HepG2 (cell line): ENCODE results near the gene KRTAP5-6. TPM values are rescaled to one million over a fixed set of nuclear protein-coding genes. Genes with fewer than 3 reads are reported as not detected.

Source experiments
- ATF5 ChIP-seq: sonication (generic); formaldehyde crosslinking; IDR thresholded peaks from 2 replicates; pipeline ENCODE4 v1.4.0; 2020; ENCODE audit warnings: mild to moderate bottlenecking, low read depth, missing genetic modification reagents
- CEBPB ChIP-seq: IDR thresholded peaks from 2 replicates; pipeline ENCODE4 v1.6.1; 2011; ENCODE audit warnings: low read depth, low read length, improper control_type of control experiment, borderline replicate concordance
- DBP ChIP-seq: sonication (generic); formaldehyde crosslinking; IDR thresholded peaks from 2 replicates; pipeline ENCODE4 v1.4.0; 2020; ENCODE audit warnings: missing genetic modification reagents; ENCODE audit errors: not compliant biosample characterization
- DZIP1 ChIP-seq: sonication (generic); formaldehyde crosslinking; IDR thresholded peaks from 2 replicates; pipeline ENCODE4 v1.5.0; 2020; ENCODE audit warnings: mild to moderate bottlenecking, missing genetic modification reagents
- ELF1 ChIP-seq: sonication (generic); formaldehyde crosslinking; IDR thresholded peaks from 2 replicates; pipeline ENCODE4 v1.4.0; 2020; ENCODE audit warnings: missing genetic modification reagents
- KAT2B ChIP-seq: fragments of 150-350 bp; IDR thresholded peaks from 2 replicates; pipeline ENCODE4 v1.6.1; 2014; ENCODE audit warnings: low read depth, low read length, borderline replicate concordance
- KLF15 ChIP-seq: sonication (generic); formaldehyde crosslinking; IDR thresholded peaks from 2 replicates; pipeline ENCODE4 v1.8.1; 2023; ENCODE audit warnings: borderline replicate concordance, mild to moderate bottlenecking, inconsistent platforms, missing genetic modification reagents, mixed read lengths
- NAIF1 ChIP-seq: sonication (generic); formaldehyde crosslinking; IDR thresholded peaks from 2 replicates; pipeline ENCODE4 v1.5.0; 2020; ENCODE audit warnings: mild to moderate bottlenecking, missing genetic modification reagents, borderline replicate concordance
- ONECUT2 ChIP-seq: sonication (generic); formaldehyde crosslinking; IDR thresholded peaks from 2 replicates; pipeline ENCODE4 v1.4.0; 2020; ENCODE audit warnings: missing genetic modification reagents
- RFX1 ChIP-seq: fragments of 450-650 bp; IDR thresholded peaks from 2 replicates; pipeline ENCODE4 v1.6.1; 2017
- SALL1 ChIP-seq: sonication (generic); formaldehyde crosslinking; IDR thresholded peaks from 2 replicates; pipeline ENCODE4 v1.8.0; 2022; ENCODE audit warnings: mild to moderate bottlenecking, missing genetic modification reagents
- TEAD3 ChIP-seq: optimal IDR thresholded peaks from 2 replicates; pipeline ENCODE3; 2016; ENCODE audit warnings: borderline replicate concordance
- ZC3H13 ChIP-seq: sonication (generic); formaldehyde crosslinking; IDR thresholded peaks from 2 replicates; pipeline ENCODE4 v1.8.1; 2023; ENCODE audit warnings: mild to moderate bottlenecking, missing genetic modification reagents, moderate library complexity
- ZFY ChIP-seq: sonication (generic); formaldehyde crosslinking; IDR thresholded peaks from 2 replicates; pipeline ENCODE4 v1.4.0; 2020; ENCODE audit warnings: missing genetic modification reagents
- ZNF232 ChIP-seq: sonication (generic); formaldehyde crosslinking; IDR thresholded peaks from 2 replicates; pipeline ENCODE4 v1.4.0; 2020; ENCODE audit warnings: missing genetic modification reagents, borderline replicate concordance
- ZNF577 ChIP-seq: sonication (generic); formaldehyde crosslinking; IDR thresholded peaks from 2 replicates; pipeline ENCODE4 v1.4.0; 2020; ENCODE audit warnings: mild to moderate bottlenecking, low read depth, missing genetic modification reagents, borderline replicate concordance
- ZNF687 ChIP-seq: sonication (generic); formaldehyde crosslinking; IDR thresholded peaks from 2 replicates; pipeline ENCODE4 v1.5.1; 2020; ENCODE audit warnings: mild to moderate bottlenecking, missing genetic modification reagents, moderate library complexity
- ZNF781 ChIP-seq: sonication (generic); formaldehyde crosslinking; IDR thresholded peaks from 2 replicates; pipeline ENCODE4 v1.5.1; 2020; ENCODE audit warnings: borderline replicate concordance, mild to moderate bottlenecking, missing genetic modification reagents; ENCODE audit errors: not compliant biosample characterization
- ZZZ3 ChIP-seq: sonication (generic); formaldehyde crosslinking; IDR thresholded peaks from 2 replicates; pipeline ENCODE4 v1.4.0; 2020; ENCODE audit warnings: missing genetic modification reagents, mild to moderate bottlenecking, borderline replicate concordance
- polyA plus RNA-seq, 8 experiments: library from polyadenylated mRNA; depleted of rRNA in 3 of 8; stranded (reverse) in 7 of 8; unstranded in 1 of 8; fragments of >200 nt; fragmentation: Illumina TruSeq in 4 of 8; extraction: Trizol in 4 of 8; gene quantifications; 2 replicates each; pipeline versions ENCODE4 v1.2.1 to v1.2.3, GENCODE V29; 2011 to 2016; ENCODE audit warnings: low read depth in 4 of 8, missing spikeins in 1 of 8, mixed read lengths in 1 of 8; ENCODE audit not compliant: insufficient read depth in 1 of 8
- total RNA-seq, 5 experiments: library from RNA; depleted of rRNA; stranded (reverse); fragments of >200 nt; fragmentation: Illumina TruSeq; extraction: Trizol; gene quantifications; 2 replicates each; pipeline ENCODE4 v1.2.3, GENCODE V29; 2016; ENCODE audit warnings: low read depth in 1 of 5

Gene KRTAP5-6
- total and polyA plus RNA-seq, 2 of the 13 experiments (the other 11 are each of a cell fraction or from before 2014, with no cell fraction given) = not detected

GRCh38 chr11:1667906-1668305, 29.1 kb upstream of the KRTAP5-6 start (continued):
- TF ChIP-seq ZNF687 (CRISPR knock-in tag) = peak; percentile 98
- no peak for TF ChIP-seq RFX1
- no peak for TF ChIP-seq CEBPB
- TF ChIP-seq ZNF232 (CRISPR knock-in tag) = no peak
- no peak for TF ChIP-seq TEAD3 (CRISPR knock-in tag)
- no peak for TF ChIP-seq ELF1 (CRISPR knock-in tag)
- peak; percentile 25; the same call in 1 of the 2 replicates for TF ChIP-seq SALL1
- TF ChIP-seq DZIP1 = no peak
- peak; percentile 21; the same call in 1 of the 2 replicates for TF ChIP-seq ZFY
- no peak for TF ChIP-seq ZNF781 (CRISPR knock-in tag)
- no peak for TF ChIP-seq ZNF577 (CRISPR knock-in tag)
- no peak for TF ChIP-seq KLF15 (CRISPR knock-in tag)
- no peak for TF ChIP-seq DBP (CRISPR knock-in tag)
- no peak for TF ChIP-seq KAT2B
- no peak for TF ChIP-seq ZC3H13 (CRISPR knock-in tag)
- TF ChIP-seq ZZZ3 (CRISPR knock-in tag) = no peak
- no peak for TF ChIP-seq ATF5
- TF ChIP-seq NAIF1 (CRISPR knock-in tag) = no peak
- no peak for TF ChIP-seq ONECUT2
